Ammon's horn (tissue), 1 donor: ENCODE data around the gene RND1.

Experiments
- DNase-seq: peaks from one replicate; pipeline ENCODE4 v3.0.0-alpha.2; 2016; ENCODE audit warnings: low spot score

Gene RND1

GRCh38 chr12:48827513-48828096 lies 38.1 kb downstream of the RND1 start:
- no peak for DNase-seq

GRCh38 chr12:48827026-48827425 lies 38.6 kb downstream of the RND1 start:
- no peak for DNase-seq

GRCh38 chr12:48826209-48826855 lies 39.3 kb downstream of the RND1 start:
- no peak for DNase-seq

GRCh38 chr12:48824905-48825304 lies 40.8 kb downstream of the RND1 start:
- no peak for DNase-seq

- DNase-seq: no peak
These were observed 41.6 kb downstream of the RND1 start for GRCh38 chr12:48824112-48824511.

- no peak for DNase-seq
These were observed 42.4 kb downstream of the RND1 start for GRCh38 chr12:48823281-48823680.

GRCh38 chr12:48822711-48823110 lies 43.0 kb downstream of the RND1 start:
- no peak for DNase-seq

GRCh38 chr12:48822139-48822538 lies 43.5 kb downstream of the RND1 start:
- no peak for DNase-seq

GRCh38 chr12:48819986-48820725 lies 45.5 kb downstream of the RND1 start:
- DNase-seq: no peak

- no peak for DNase-seq
These were observed 46.7 kb downstream of the RND1 start for GRCh38 chr12:48818831-48819590.

GRCh38 chr12:48817873-48818830 lies 47.5 kb downstream of the RND1 start, which contains the start of gene CACNB3:
CACNB3 (plus strand) TSS chr12:48818496; CDS start chr12:48818930, 434 bp downstream.
- DNase-seq: peak; percentile 65

- no peak for DNase-seq
These were observed 49.4 kb downstream of the RND1 start for GRCh38 chr12:48816143-48816854.

GRCh38 chr12:48815126-48816110 lies 50.3 kb downstream of the RND1 start:
- DNase-seq: peak; percentile 86

- peak; percentile 73 for DNase-seq
These were observed 51.2 kb downstream of the RND1 start for GRCh38 chr12:48814262-48815125.

- no peak for DNase-seq
These were observed 52.0 kb downstream of the RND1 start for GRCh38 chr12:48813465-48814261.

- DNase-seq: no peak
These were observed 53.3 kb downstream of the RND1 start for GRCh38 chr12:48812389-48812788.

- no peak for DNase-seq
These were observed 54.1 kb downstream of the RND1 start for GRCh38 chr12:48811437-48812090.
